Thoracic aorta (tissue), 2 donors: Measurements from ENCODE around the gene HNRNPA3. TPM values are rescaled to one million over a fixed set of nuclear protein-coding genes. Genes with fewer than 3 reads are reported as not detected.
"Not testable (repeated sequence)": the region's sequence is repeated elsewhere in the genome, so short reads cannot be mapped to it uniquely, and the experiment has no call there.

Experiments used
- ATAC-seq: fragments of 150-250 bp; one replicate; pipeline ENCODE4 v1.8.0; 2017; ENCODE audit warnings: low read depth; ENCODE audit not compliant: insufficient number of reproducible peaks, low FRiP score
- DNase-seq: peaks from one replicate; pipeline ENCODE4 v3.0.0-alpha.2; 2020; ENCODE audit warnings: low spot score
- H3K27ac ChIP-seq, 2 donors: fragments of 200-600 bp; sonication (generic); 1 replicate in 1 of 2; 2 replicates in 1 of 2; pipeline ENCODE4 v1.5.1; 2016; ENCODE audit warnings: mild to moderate bottlenecking in 2 of 2, moderate library complexity in 2 of 2
- H3K27me3 ChIP-seq: fragments of 200-600 bp; sonication (generic); replicated peaks from 2 replicates; pipeline ENCODE4 v1.6.0; 2016; ENCODE audit warnings: mild to moderate bottlenecking; ENCODE audit not compliant: insufficient read depth
- H3K36me3 ChIP-seq: fragments of 200-600 bp; sonication (generic); one replicate; pipeline ENCODE4 v1.5.1; 2016
- H3K4me1 ChIP-seq, 2 donors: fragments of 200-600 bp; sonication (generic); 1 replicate in 1 of 2; 2 replicates in 1 of 2; pipeline versions ENCODE4 v1.5.1 to v1.6.0; 2016; ENCODE audit warnings: low read depth in 2 of 2, mild to moderate bottlenecking in 1 of 2; ENCODE audit not compliant: control insufficient read depth in 1 of 2
- H3K4me3 ChIP-seq: fragments of 200-600 bp; sonication (generic); 2 replicates; pipeline ENCODE4 v1.5.1; 2016; ENCODE audit warnings: mild to moderate bottlenecking
- H3K9me3 ChIP-seq: fragments of 200-600 bp; sonication (generic); 2 replicates; pipeline ENCODE4 v1.5.1; 2016
- total RNA-seq, 2 donors: library from RNA; depleted of rRNA; stranded (reverse); fragments of >200 nt; gene quantifications; one replicate each; pipeline versions ENCODE4 v1.1.0 to v1.2.3, GENCODE V29; 2016
- TF ChIP-seq, protein P1 (sequence below): fragments of 200-600 bp; sonication (generic); IDR thresholded peaks from one replicate; pipeline ENCODE4 v1.5.1; 2019; ENCODE audit warnings: antibody characterized with exemption

Gene HNRNPA3
- total RNA-seq, 2 donors from 2014 or later: 60.1 to 98.4 TPM

- no peaks in the 10 kb centered on the region for H3K27me3 ChIP-seq
- no peaks in the 10 kb centered on the region for H3K4me1 ChIP-seq
- ATAC-seq (no peak), DNase-seq (no peak)
- TF ChIP-seq, protein P1, sequence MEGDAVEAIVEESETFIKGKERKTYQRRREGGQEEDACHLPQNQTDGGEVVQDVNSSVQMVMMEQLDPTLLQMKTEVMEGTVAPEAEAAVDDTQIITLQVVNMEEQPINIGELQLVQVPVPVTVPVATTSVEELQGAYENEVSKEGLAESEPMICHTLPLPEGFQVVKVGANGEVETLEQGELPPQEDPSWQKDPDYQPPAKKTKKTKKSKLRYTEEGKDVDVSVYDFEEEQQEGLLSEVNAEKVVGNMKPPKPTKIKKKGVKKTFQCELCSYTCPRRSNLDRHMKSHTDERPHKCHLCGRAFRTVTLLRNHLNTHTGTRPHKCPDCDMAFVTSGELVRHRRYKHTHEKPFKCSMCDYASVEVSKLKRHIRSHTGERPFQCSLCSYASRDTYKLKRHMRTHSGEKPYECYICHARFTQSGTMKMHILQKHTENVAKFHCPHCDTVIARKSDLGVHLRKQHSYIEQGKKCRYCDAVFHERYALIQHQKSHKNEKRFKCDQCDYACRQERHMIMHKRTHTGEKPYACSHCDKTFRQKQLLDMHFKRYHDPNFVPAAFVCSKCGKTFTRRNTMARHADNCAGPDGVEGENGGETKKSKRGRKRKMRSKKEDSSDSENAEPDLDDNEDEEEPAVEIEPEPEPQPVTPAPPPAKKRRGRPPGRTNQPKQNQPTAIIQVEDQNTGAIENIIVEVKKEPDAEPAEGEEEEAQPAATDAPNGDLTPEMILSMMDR: no peak
- no peak overlapping the region for H3K4me3 ChIP-seq
- H3K36me3 ChIP-seq: no peaks in the 10 kb centered on the region
- H3K27ac ChIP-seq: no peak overlapping the region
- no peaks in the 10 kb centered on the region for H3K9me3 ChIP-seq
These were observed 23.8 kb upstream of the HNRNPA3 start for GRCh38 chr2:177188482-177189469.

DNA sequence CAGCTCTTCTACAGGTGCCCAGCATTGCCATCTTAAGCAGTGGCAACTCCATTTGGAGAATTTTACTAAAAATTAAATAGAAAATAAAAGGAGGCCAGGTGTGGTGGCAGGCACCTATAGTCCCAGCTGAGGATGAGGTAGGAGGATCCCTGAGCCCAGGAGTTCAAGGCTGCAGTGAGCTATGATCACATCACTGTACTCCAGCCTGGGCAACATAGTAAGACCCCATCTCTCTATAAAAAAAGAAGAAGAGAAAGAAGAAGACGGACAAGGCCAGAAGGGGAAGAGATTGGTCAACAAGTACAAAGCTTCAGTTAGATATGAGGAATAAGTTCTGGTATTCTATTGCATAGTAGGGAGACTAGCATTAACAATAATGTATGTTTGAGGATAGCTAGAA, 21.7 kb upstream of the HNRNPA3 start:
- no peak overlapping the region for H3K4me3 ChIP-seq
- H3K9me3 ChIP-seq: no peaks in the 10 kb centered on the region
- TF ChIP-seq, protein P1: no peak
- DNase-seq (no peak), ATAC-seq (no peak)
- no peaks in the 10 kb centered on the region for H3K36me3 ChIP-seq
- no peak overlapping the region for H3K27ac ChIP-seq
- H3K4me1 ChIP-seq: no peaks in the 10 kb centered on the region
- no peaks in the 10 kb centered on the region for H3K27me3 ChIP-seq

DNA sequence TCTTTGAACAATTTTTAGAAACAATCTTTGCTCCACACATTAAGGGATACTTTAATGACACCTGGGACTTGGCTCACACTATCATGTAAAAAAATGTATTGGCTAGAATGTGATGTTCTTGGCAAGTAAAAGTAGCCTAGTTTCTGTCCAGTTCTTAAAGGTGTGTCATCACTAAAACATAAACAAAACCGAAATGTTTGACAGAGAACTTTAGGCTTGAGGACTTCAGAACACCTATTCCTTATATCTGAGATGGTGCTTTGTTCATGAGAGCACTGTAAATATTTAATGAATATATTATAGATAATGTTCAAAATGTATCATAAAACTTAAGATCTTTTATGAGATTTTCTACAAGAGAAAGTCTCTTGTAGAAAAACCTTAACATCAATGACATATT, 19.8 kb upstream of the HNRNPA3 start:
- H3K27me3 ChIP-seq: no peaks in the 10 kb centered on the region
- ATAC-seq (no peak), DNase-seq (no peak)
- TF ChIP-seq, protein P1: no peak
- H3K4me3 ChIP-seq: no peak overlapping the region
- H3K4me1 ChIP-seq: no peaks in the 10 kb centered on the region
- H3K36me3 ChIP-seq: no peaks in the 10 kb centered on the region
- no peaks in the 10 kb centered on the region for H3K9me3 ChIP-seq
- no peak overlapping the region for H3K27ac ChIP-seq

DNA sequence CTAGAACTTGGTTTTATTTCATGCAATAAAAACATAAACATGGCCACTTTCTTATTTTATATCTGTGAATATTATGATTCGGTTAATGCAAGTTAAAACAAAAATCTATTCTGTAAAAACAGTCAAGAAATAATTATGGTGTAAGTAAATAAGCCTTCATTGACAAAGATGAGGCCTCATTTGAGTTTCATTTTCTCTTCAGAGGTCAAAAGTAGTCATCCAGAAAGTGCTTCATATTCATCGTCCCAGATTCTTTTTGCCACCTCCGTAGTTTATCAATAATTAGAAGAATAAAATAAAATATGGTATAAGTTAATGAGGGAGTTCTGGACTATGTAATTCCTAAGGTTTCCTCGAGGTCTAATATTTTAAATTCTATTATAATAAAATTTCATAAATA, 19.4 kb upstream of the HNRNPA3 start:
- DNase-seq (no peak), ATAC-seq (no peak)
- Histone ChIP-seq H3K27ac (no peak overlapping the region), H3K27me3 (no peaks in the 10 kb centered on the region), H3K4me3 (no peak overlapping the region), H3K36me3 (no peaks in the 10 kb centered on the region), H3K4me1 (no peaks in the 10 kb centered on the region), H3K9me3 (no peaks in the 10 kb centered on the region)
- TF ChIP-seq, protein P1: no peak

- Histone ChIP-seq H3K4me3 (no peak overlapping the region), H3K9me3 (no peaks in the 10 kb centered on the region), H3K36me3 (no peaks in the 10 kb centered on the region), H3K27me3 (no peaks in the 10 kb centered on the region), H3K4me1 (no peaks in the 10 kb centered on the region), H3K27ac (no peak overlapping the region)
- TF ChIP-seq, protein P1: no peak
- no peak for DNase-seq
- no peak for ATAC-seq
These were observed 17.4 kb upstream of the HNRNPA3 start for GRCh38 chr2:177195194-177195593.

DNA sequence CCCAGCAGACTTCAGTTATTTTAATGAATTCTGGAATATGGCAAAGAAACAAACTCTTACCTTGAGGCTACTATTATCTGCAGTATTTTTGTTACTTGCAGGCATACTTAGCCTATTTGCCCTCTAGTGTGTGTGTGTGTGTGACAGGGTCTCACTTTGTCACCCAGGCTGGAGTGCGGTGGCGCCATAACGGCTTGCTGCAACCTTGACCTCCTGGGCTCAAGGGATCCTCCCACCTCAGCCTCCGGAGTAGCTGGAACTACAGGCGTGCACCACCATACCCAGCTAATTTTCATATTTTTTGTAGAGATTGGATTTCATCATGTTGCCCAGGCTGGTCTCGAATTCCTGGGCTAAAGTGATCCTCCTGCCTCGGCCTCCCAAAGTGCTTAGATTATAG, 12.2 kb upstream of the HNRNPA3 start:
- not testable (repeated sequence) for DNase-seq, H3K4me1 ChIP-seq, ATAC-seq, H3K36me3 ChIP-seq, H3K27me3 ChIP-seq, H3K9me3 ChIP-seq, H3K4me3 ChIP-seq, H3K27ac ChIP-seq
